ENCODE measurements around the gene STK10.
A peak's percentile ranks its signal among the peaks of the same experiment; 100 is the strongest.

STK10 gene

DNA sequence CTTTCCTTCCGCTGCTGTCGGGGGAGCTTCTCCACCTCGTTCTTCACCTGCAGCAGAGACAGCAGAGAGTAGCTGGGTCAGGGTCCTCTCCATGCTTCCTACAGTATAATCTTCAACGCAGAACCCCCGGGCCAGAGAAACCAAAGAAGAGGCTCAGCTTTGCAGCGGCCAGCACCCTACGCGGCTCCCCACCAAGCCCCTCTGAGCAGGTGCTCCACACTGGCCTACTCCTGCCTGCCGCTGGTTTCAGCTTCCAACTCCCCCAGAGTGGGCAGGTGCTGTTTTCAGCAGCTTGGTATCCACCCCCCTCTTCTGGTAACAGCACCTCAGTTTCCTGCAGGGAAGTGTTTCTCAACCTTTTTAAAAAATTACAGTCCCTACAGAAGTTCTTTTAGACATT, 123.3 kb downstream of the STK10 start:
- DNase-seq (ENCODE audit: low read depth): no peak
- no peak for TF ChIP-seq CTCF (conservative IDR thresholded peaks at IDR 0.05; ENCODE audit: low read length)
- no peak overlapping the region for H3K4me3 ChIP-seq (ENCODE audit: low read length)

DNA sequence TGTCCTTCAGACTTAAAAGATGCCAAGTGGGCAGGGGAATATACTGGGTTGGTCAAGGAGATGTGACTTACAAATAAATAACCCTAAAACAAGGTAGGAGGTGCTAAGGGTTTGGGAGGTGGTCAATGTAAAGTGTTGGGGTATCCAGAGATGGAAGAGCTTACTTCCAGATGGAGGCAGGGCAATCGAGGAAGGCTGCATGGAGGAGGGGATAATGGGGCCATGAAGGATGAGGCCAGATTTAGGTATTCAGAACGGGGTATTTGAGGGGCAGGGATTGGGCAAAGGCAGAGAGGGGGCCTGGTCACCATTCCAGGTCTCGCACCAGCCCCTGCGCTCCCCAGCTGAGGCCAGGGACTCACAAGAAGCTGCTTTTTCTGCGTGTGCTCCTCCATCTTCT, 123.7 kb downstream of the STK10 start:
- H3K4me3 ChIP-seq (ENCODE audit: low read length): no peak overlapping the region
- TF ChIP-seq CTCF (conservative IDR thresholded peaks at IDR 0.05; ENCODE audit: low read length): no peak
- DNase-seq (ENCODE audit: low read depth): no peak

DNA sequence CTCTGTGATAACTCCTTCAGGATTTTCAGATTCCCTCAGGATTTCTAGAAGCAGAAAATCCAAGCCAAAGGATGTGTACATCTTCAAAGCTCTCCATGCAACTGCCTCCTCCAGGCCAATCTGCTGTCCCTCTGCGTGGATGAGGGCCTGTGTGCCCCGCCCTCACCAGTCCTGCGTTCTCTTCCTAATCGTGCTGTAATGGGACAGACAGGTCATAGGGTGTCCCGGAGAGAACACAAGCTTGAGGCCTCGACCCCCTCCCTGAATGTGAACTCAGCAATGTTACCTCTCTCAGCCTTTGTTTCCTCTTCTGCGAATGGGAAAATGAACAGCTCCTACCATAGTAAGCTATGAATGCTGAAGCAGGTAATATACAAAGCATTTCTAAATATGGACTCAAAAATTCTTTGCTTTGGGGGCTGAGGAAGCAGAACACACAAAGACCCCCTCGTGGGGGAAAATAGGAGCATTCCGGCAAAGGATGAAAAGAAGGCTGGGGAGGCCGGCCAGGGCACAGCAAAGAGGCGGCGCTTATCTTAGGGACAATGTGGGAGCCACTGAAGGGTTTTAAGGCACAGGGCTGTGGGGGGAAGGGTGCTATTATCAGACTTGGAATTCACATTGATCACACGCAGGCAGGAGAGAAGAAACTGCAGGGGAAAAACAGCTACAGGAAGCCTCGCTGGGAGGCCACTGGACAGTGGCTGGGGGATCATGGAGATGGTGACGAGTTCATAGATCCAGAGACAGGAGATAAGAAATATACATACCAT, 124.4 kb downstream of the STK10 start:
- no peak overlapping the region for H3K4me3 ChIP-seq (ENCODE audit: low read length)
- DNase-seq (ENCODE audit: low read depth): no peak
- TF ChIP-seq CTCF (conservative IDR thresholded peaks at IDR 0.05; ENCODE audit: low read length): no peak

DNA sequence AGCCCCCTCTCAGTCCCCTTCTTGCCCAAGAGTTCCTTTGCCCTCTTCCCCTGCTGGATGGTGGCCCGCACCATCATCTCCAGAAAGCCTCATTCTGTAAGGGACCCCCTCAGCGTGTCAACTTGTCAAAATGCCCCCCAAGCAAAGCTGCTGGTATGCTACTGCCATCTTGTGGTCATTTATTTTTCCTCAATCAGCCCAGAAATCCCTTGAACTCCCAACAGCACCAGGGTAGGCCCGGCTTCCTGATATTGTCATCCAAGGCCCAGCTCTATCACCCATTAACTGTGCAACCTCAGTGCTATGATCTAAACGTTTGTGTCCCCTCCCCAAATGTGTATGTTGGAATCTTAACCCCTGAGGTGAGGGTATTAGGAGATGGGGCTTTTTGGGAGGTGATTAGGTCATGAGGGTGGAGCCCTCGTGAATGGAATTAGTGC, 128.3 kb downstream of the STK10 start:
- no peak overlapping the region for H3K4me3 ChIP-seq (ENCODE audit: low read length)
- peak; percentile 64 for TF ChIP-seq CTCF (conservative IDR thresholded peaks at IDR 0.05; ENCODE audit: low read length)
- DNase-seq (ENCODE audit: low read depth): no peak

DNA sequence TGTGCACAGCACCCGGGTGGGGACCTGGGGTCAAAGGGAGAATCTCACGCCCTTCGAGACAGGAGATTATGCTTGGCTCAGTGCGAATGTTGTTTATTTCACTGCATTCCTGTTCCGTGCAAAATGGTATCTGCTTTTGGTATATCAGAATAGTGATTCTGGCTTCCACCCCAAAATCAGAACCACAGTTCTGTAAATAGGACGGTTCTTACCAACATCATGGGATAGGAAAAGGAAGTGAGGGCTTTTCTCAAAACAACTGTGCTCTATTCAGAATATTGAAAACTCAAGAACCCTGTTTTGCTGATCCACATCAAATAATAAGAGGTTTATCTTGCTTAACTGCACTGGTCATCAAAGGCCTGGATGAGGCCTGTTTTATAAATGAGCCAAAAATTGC, 129.9 kb downstream of the STK10 start:
- no peak for TF ChIP-seq CTCF (conservative IDR thresholded peaks at IDR 0.05; ENCODE audit: low read length)
- DNase-seq (ENCODE audit: low read depth): no peak
- no peak overlapping the region for H3K4me3 ChIP-seq (ENCODE audit: low read length)

GRCh38 chr5:172055996-172056395, 132.0 kb downstream of the STK10 start:
- H3K4me3 ChIP-seq (ENCODE audit: low read length): no peak overlapping the region
- TF ChIP-seq CTCF (conservative IDR thresholded peaks at IDR 0.05; ENCODE audit: low read length): no peak
- DNase-seq (ENCODE audit: low read depth): no peak

- no peak for DNase-seq (ENCODE audit: low read depth)
- no peak overlapping the region for H3K4me3 ChIP-seq (ENCODE audit: low read length)
- no peak for TF ChIP-seq CTCF (conservative IDR thresholded peaks at IDR 0.05; ENCODE audit: low read length)
Observed at GRCh38 chr5:172055421-172055820, 132.6 kb downstream of the STK10 start.

Data from AG10803 (cell line).